ENCODE data around the gene MAN2B2.
A peak's percentile ranks its signal among the peaks of the same experiment; 100 is the strongest.
"Not testable (repeated sequence)": the region's sequence is repeated elsewhere in the genome, so short reads cannot be mapped to it uniquely, and the experiment has no call there.

MAN2B2 gene

DNA sequence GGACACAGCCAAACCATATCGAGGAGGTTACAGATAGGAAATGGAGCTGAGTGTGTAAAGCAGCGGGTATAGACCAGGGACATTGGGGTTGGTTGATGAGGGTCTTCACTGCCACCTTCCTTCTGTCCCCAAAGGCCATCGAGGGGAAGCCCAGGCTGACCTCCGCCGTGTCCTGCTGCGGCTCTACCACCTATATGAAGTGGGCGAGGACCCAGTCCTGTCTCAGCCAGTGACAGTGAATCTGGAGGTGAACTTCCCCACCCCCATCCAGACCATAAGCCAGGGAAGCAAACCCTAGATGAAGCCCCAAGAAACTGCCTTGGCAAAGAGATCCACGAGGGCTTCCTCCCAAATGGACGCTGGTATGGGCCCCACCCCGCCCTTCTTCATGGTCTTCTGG lies 42.3 kb downstream of the MAN2B2 start:
- DNase-seq (ENCODE audit: low read depth in 2 of 2), result no peak

DNA sequence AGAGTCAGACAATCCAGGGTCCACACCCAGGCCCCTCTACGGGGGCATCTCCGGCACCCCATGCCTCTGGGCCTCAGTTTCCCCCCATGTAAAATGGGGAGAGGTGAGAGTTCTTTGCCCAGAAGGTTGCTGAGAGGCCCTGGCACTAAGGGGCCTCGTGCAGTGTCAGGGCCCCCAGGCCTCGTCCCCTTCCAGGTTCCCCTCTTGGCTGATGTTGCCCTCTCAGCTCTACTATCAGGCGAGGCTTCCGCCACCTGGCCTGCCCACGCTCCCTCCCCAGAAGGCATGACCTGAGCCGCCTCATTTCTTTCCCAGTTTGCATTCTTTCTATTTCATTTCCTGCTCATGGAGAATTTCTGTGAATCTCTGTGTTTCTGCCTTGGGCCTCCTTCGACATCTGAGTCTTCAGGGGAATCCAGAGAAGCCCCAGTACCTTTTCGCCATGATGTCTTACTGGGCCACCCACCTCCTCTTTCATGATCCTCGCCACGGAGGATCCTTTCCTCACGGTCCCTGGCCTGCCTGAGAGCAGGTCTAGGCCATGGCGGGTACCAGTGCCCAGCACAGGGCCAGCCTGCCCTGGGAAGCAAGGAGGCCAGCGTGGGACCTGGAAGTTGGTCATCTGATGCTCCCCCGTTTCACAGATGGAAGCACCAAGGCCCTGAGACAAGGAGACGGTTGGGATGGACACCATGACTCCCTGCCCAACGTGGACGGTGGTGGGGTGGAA lies 43.6 kb downstream of the MAN2B2 start:
- no peak for DNase-seq (ENCODE audit: low read depth in 2 of 2)

DNA sequence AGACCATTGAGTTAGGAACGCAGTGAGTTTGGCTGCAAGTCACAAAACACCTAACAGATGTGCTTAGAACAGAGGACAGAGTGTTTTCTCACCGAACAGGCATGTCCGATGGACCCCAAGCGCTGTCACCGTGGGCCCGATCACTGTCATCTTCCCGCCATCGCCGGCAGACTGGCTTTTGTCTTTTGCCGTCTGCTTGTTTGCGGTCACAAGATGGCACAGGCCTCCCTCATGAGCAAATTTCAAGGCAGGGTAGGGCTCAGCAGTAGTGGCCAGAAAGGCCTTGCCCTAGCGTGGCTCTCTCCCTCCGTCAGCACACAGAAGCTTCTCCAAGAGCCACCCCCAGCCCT lies 44.1 kb downstream of the MAN2B2 start:
- no peak for DNase-seq (ENCODE audit: low read depth in 2 of 2)

DNA sequence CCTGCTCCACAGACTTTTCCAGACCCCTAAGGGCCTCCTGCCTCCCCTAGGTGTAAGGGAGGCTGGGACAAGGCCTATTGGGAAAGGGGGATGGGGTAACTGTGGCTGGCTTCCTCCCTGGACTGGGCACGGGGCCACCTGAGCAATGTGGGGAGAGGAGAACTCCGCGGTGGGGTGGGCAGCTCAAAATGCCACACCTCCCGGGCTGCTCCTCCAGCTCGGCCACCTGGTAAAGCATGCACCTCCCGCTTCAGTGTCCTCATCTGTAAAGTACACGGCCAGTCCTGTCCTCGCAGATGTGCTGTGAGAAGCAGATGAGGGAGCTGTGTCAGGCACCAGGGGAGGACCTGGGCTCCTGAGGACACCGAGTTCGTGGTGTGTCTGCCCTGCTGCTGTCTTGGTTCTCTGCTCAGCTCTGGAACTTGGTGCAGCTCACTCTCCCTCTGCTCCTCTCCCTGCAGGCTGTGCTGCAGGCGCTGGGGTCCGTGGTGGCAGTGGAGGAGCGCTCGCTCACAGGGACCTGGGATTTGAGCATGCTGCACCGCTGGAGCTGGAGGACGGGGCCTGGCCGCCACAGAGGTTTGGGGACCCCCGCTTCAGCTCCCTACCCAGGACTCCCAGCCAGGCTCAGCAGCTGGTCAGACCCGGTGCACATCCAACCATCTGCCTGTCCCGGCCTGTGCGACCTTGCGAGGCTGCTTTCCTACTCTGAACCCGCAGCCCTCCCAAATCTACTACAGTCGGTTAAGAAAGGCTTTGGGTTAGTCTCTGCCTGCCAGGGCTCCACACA lies 44.7 kb downstream of the MAN2B2 start:
- DNase-seq (ENCODE audit: low read depth in 2 of 2), result no peak

DNA sequence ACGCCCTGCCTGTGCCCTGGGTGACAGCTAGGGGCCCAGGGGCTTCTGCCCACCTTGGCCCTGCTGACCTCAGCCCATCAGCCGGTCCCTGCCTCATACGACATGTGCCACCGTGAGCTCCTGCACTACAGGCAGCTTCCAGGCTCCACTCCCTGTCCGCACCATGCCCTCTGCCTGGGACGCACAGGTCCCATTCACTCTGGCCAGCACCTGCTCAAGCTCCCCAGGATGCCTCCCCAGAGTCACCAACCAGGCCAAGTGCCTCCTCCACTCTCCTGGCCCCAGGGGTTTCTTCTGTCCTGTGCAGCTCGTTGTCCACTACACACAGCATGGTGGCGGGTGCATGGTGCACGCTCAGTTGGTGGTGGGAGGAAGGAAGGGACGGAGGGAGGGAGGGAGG lies 45.3 kb downstream of the MAN2B2 start:
- DNase-seq (ENCODE audit: low read depth in 2 of 2), result no peak

DNA sequence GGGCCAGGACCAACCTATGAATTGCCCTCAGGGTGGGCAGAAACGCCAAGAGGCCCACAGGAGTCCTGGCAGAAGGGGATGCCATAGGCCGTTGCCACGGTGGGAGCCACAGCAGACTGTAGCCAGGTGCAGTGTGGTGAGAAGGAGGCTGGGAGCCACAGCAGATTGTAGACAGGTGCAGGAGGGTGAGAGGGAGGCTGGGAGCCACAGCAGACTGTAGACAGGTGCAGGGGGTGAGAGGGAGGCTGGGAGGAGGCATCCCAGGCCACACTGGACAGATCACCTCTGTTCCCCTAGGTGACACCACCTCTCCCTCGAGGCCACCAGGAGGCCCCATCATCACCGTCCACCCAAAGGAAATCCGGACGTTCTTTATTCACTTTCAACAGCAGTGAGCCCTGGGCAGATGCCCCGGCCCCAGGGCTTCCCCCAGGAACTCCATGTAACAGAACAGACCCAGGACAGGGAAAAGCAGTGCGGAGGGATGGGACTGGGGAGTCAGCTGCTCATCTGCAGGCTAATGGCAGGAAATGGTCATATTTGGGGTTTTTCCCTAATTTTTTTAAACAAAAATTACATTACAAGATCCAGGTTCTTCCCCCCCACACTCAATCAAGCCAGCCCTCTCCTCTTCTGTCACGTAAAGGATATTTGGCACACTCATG lies 46.0 kb downstream of the MAN2B2 start:
- no peak for DNase-seq (ENCODE audit: low read depth in 2 of 2)

DNA sequence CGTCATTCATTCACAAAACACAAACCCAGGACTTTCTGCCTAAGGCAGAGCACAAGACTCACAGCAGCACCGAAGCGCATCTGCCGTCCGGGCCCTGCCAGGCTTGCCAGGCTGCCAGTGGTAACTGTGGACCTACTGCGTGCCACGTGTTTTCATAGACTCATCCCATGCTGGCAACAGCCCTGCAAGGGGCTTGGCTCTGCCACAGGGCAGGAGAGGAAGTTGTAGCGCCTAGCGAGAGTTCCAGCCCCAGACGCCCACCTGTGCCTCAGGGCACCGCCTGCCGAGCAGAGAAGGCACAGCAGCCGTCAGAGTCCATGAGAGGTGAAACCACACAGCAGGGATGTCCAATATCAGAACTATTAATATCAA lies 46.6 kb downstream of the MAN2B2 start:
- DNase-seq (ENCODE audit: low read depth in 2 of 2), result no peak

DNA sequence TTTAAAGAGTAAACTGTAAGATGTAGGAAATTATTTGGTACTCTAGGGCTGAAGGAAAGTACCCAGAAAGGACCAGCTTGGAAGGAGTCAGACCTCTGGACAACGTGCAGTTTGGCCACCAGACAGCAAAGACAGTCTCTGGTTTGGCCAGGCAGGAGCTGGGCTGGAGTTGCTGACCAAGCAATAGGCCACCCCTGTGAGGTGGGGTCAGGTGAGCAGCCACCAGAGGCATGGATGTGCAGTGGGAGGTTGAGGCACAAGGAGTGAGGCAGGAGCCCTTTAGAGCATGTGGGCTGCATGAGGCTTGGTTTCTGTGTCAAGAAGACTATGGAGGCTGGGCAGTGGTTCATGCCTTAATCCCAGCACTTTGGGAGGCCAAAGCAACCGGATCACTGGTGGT lies 47.8 kb downstream of the MAN2B2 start:
- DNase-seq (ENCODE audit: low read depth in 2 of 2), result no peak

DNA sequence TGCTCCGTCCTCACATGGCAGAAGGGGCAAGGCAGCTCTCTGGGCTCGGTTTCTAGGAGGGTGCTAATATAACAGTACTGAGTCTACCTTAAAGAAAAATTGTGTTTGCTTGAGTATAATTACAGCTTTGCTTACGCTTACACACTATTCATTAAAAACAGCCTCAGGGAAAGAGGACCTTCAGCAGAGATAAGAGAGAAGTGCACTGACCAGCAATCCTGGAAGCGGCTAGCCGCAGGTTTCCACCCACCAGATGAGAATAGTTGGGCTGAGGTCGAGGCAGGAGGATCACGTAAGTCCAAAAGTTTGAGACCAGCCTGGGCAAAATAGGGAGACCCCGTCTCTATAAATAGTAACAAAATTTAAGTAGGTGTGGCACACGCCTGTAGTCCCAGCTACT lies 50.3 kb downstream of the MAN2B2 start:
- DNase-seq (ENCODE audit: low read depth in 2 of 2), result no peak

DNA sequence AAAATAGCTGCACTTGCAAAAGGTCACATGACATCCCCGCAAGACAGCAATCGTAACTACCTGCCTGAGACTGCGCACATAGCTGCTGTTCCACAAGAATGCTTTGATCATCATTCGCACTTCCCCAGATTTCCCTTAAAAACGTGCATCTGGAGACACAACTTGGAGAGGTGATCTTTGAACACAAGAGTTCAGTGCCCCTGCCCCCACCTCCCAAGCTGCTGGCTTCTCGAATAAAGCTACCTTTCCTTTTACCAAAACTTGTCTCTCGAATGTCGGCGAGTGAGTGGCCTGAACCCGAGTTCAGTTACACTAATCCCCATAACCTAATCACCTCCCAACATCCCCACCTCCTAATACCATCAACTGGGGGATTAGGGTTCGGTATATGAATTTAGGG lies 51.1 kb downstream of the MAN2B2 start:
- no peak for DNase-seq (ENCODE audit: low read depth in 2 of 2)

DNA sequence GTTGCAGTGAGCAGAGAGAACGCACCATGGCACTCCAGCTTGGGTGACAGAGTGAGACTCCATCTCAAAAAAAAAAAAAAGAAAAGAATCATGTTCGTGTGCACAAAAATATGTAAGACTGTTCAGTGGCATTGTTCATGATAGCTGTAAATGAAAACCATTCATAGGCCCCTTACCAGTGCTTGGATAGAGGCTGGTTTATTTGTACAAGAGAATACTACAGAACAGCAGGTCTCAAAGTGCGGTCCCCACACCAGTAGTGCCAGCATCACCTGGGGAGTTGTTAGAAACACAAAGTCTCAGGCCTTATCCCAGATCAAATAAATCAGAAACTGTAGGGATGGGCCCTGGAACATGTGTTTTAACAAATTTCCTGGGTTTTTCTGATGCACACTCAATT lies 52.8 kb downstream of the MAN2B2 start:
- no peak for DNase-seq (ENCODE audit: low read depth in 2 of 2)

DNA sequence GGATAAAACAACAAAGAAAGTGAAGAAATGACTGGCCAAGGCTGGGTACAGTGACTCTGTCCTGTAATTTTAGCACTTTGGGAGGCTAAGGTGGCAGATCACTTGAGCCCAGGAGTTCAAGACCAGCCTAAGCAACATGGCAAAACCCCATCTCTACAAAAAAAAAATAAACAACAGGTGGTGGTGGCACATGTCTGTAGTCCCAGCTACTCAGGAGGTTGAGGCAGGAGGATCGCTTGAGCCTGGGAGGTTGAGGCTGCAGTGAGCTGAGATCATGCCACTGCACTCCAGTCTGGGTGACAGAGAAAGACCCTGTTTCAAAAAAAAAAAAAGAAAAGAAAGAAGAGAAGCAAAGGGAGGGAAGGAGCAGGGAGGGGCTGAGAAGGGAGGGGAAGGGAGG lies 53.5 kb downstream of the MAN2B2 start:
- not testable (repeated sequence) for DNase-seq (ENCODE audit: low read depth in 2 of 2)

DNA sequence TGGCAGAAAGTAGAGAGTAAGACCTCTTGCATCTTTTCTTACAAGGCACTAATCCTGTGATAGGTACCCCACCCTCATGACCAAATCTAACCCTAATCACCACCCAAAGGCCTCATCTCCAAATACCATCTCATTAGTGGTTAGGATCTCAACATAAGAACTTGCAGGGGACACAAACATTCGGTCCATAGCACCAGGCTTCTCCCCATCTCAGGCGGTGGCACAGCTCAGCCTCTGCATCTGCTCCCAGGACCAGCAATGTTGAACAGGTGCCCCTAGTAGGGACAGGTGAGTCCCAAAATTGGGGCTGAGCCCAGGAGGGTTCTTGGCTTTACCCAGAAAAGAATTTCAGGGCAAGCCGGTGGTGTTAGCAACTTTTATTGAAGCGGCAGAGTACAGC lies 57.1 kb downstream of the MAN2B2 start:
- DNase-seq (ENCODE audit: low read depth in 2 of 2), result no peak

DNA sequence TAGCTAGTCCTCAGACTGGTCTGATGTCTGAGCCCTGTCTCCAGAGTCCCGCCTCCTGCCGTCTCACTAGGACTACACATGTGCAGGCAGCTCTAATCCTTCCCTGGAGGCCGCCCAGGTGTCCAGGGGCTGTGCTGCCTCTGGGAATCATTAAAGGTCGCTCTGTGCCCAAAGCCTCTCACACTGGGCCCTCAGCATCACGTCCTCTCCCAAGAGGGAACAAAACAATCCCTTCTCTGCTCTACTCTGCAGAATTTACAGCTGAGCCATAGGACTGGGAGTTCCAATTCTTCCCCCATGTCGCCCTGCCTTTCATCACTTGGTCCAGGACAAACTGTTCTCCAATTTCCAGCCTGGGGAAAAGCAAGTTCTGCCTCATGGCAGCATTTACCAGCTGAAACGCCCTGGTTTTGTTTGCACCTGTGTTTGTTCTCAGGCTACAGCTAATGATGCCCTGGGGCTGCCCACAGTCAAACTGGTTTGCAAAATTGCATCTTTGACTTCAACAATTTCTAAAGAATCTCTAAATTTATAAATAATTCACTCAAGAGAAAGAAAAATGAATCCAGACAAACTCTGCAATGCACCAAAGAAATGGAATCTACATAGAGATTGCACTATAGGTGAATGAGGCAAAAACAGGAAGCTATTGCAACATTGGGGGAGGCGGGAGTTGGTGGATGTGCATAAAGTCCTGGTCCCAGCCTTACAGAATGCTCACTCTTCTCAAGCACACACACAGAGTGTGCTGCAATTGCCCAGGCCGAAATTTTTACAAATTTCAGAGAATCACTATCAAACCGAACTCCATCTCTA lies 58.3 kb downstream of the MAN2B2 start:
- no peak for DNase-seq (ENCODE audit: low read depth in 2 of 2)

DNA sequence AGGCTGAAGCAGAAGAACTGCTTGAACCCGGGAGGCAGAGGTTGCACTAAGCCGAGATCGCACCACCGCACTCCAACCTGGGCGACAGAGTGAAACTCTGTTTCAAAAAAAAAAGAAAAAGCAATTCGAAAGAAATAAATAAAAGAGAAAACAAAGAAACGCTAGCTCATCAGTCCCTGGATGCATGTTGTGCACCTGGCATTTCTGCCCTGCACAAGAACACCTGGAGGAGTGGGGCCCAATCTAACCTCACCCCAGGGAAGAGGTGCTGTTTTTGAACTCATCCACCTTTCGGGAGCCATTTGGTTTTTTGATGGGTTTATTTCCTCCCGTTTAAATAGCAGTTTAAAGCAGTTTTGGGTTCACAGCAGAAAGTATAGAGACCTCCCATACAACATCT lies 59.8 kb downstream of the MAN2B2 start:
- no peak for DNase-seq (ENCODE audit: low read depth in 2 of 2)

DNA sequence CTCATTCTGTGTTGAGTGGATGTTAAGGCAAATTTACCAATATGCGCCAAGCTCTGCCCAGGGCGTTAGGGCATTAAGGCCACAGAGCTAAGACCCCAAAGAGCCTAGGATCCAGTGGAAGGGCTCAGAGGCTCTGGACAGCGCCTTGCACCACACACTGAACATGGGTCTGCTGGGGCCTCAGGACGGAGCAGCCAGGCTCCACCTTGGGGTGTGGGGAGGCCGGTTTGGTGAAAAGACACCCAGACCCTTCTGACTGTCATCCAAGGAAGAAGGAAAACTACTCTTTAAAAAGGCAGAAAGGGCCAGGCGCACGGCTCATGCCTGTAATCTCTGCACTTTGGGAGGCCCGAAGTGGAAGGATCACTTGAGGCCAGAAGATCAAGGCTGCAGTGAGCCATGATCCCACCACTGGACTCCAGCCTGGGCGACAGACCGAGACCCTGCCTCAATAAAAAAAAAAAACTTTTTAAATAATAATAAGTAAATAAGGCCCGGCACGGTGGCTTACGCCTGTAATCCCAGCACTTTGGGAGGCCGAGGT lies 64.2 kb downstream of the MAN2B2 start:
- no peak for DNase-seq (ENCODE audit: low read depth in 2 of 2)

DNA sequence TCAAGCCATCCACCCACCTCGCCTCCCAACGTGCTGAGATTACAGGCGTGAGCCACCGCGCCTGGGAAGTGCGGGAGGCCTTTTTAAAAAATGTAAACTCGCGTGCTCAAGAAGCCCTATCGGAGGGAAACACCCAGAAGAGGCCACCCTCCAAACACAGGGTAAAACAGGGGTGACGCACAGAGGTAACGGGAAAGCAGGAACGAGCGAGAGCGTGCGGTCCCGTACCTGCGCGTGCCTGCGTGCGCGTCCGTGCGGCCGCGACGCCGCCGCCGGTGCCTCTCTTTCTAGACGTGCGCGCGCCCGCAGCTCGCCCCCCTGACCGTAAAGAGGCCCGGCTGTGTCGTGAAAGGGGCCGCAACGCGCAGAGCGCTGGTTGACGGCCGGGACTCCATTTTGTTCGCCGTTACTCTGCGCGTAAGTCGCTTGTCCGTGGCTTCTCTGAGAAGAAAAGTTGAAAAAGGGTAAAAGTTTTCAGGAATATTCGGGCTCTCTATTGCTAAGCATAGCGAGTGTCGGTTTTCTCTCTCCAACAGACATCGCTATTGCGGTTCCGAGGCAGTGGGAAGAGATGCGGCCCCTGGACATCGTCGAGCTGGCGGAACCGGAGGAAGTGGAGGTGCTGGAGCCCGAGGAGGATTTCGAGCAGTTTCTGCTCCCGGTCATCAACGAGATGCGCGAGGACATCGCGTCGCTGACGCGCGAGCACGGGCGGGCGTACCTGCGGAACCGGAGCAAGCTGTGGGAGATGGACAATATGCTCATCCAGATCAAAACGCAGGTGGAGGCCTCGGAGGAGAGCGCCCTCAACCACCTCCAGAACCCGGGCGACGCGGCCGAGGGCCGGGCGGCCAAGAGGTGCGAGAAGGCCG lies 65.5 kb downstream of the MAN2B2 start, which contains the start of gene MRFAP1:
Gene MRFAP1 (plus strand): TSS at position 394 of the 872 bp plus-strand sequence. CDS start 178 bp downstream, at position 572.
- DNase-seq (ENCODE audit: low read depth in 2 of 2), result peak; percentile 85 to 87

DNA sequence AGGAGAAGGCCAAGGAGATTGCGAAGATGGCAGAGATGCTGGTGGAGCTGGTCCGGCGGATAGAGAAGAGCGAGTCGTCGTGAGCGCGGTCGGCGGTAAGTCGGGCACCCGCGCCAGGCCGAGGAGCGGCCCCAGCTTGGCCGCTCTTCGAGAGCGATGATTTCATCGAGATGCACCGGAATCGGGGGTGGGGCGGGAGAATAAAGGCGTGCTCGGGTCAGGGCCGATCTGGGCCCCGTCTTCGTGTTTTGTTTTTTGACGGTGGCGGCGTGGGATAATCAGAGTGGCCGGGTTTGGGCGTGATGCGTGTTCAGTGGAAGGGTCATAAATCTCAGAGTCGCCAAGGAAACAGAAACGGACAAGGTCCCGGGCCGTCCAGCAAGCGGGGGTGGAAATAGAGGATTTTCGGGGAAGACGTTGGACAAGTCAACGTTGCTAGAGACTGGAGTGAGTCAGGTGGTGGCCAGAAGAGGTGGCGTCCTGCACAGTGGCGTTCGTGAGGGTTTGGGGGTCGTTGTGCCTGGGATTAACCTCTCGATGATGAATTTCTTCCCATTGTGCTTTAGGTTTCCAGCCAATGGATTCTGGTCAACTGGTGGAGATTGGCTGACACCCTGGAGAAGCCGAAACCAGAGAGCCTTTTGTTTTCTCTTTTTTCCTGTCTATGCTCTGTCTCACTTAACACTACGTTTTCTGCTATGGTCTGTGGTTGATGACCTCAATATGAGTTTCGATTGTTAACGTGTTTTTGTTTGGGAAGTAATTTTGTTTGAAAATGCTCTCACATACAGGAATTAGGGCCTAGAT lies 66.4 kb downstream of the MAN2B2 start:
- peak; percentile 17 to 19 for DNase-seq (ENCODE audit: low read depth in 2 of 2)

DNA sequence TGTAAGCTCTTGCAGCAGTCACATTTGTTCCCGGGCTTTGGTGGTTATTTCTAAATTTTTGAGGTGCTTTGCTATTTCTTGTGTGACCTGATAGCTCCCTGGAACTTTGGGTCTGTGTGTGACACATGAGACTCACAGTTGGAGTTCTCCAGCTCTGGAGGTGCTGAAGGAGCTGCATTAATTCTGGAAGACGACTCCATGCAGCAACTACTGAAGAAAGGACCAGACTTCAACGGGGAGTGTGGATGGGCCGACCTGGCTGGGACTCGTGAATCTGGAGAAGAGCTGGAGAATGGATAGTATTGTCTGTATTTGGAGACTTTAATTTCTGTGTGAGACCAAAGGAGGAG lies 67.0 kb downstream of the MAN2B2 start:
- no peak for DNase-seq (ENCODE audit: low read depth in 2 of 2)

All from stimulated activated CD8-positive, alpha-beta memory T cell treated with anti-CD3 and anti-CD28 coated beads, Interleukin-15, amount 100 ng/mL, for 4 hours (primary cell).